ENCODE measurements around the gene UBL5.

The UBL5 gene

DNA sequence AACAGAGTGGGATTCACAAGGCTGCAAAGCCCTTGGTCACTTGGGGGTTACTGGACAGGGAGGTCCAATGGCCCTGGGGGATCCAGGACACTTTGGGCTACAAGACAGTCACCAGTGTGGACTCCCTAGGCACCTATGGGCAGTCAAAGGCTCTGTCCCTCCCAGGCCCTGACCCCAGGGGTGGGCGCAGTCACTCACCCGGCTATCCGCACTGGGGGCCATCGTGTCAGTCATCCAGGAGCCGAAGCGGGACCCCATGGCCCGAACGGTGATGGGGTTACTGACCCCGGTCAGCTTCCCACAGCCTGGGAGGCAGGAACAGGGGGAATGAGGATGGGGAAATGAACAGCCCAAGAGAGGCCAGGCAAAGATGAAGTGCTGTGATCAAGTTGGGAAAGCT, 28.9 kb downstream of the UBL5 start:
- DNase-seq, result no peak

DNA sequence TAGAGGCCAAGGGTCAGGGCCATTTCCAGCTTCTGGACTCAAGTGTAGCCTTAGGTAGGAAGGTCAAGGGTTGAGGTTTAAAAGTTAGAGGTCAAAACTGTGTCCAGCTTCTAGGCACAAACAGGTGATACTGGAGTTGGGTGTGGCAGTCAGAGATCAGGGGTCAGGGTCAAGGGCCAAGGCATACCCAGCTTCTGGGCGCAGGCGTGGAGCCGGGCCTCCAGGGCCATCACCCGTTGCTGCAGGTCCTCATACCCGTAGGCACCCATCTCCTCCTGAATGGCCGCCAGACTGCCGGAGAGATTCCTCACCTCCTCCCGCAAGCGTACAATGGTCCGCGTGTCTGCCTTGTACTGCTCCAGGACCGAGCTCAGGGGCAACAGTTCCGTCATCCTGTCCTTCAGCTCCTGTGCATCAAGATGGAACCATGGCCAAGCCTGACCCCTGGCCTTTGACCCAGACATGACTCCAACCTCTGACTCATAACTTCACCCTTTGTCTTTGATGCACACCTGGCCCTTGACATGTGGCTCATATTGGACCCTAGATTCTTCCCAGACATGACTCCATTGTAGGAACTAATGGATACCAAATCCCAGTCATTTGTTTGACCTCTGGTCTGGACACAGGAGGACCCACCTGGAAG, 29.5 kb downstream of the UBL5 start:
- DNase-seq, result no peak

DNA sequence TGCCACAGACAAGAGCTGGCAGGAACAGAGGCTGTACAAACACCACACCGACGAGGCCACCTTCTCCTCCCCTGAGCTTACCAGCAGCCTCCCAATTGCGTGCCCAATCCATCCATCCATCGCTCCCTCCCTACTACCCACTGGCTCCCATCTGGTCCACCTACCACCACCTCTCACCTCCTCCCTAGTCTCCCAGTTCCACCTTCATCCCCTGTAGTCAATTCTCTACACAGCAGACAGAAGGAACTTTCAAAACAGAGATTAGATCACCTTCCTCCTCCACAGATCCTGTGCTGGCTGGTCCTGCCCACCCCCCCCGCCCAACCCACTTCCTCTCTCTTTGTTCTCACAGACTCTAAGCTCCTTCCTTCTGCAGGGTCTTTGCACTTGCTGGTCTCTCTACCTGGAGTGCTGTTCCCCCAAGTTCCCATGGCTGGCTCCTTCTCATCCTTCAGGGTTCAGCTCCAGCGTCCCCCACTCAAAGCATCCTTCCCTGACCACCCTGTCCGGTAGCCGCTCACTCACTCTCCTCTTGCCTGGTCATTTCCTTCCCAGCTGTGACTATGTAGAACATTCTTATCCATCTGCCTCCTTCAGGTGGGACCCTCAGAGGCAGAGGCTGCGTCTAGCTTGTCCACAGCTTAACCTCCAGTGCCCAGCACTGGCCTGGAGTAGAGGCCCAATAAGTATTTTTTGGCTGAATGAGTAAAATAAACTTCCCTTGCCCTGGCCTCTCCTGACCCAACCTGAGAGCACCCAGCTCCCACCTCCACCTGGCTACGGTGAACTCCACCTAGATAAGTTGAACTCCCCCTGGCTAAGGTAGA, 30.4 kb downstream of the UBL5 start:
- DNase-seq, result peak; percentile 48

DNA sequence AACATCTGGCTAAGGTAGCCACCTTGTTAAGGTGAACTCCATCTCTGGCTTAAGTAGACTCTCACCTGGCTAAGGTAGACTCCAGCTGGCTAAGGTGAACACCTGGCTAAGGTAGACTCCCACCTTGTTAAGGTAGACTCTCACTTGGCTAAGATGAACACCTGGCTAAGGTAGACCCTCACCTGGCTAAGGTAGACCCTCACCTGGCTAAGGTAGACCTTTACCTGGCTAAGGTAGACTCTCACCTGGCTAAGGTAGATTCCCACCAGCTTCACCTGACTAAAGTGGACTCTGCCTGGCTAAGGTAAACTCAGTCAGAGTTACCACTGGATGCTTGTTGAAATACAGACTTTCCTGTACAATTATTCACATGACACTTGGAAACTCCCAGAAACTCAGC, 31.0 kb downstream of the UBL5 start:
- no peak for DNase-seq

DNA sequence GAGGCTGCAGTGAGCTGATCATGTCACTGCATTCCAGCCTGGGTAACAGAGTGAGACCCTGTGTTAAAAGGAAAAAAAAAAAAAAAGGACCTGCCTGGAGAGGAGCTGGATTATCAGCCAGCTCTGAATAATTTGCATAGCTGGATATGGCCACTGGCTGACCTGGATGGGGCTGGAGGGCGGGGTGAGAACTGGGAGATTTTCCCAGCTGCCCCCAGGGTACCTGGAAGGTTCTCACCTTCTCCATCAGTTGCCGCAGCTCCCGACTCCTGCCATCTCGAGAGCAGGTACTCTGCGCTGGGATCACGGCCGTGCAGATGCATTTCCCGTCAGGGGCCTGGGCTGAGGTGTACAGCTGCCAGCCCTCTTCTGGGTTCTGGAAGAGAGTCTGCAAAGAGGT, 32.7 kb downstream of the UBL5 start:
- DNase-seq, result no peak

DNA sequence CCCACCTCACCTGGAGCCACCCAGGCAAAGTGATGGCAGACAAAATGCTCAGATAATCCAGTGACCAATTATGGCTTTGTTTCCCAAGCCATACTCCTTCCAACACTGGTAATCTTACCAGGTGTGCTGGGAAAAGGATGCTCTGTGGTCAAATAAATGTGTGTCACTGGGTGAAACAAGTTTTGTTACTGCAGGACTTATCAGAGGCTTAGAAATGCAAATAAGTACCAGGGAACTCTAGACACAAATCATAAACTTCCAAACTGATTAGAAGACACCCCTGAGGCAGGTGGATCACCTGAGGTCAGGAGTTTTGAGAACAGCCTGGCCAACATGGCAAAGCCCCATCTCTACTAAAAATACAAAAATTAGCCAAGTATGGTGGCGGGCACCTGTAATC, 33.8 kb downstream of the UBL5 start:
- no peak for DNase-seq

DNA sequence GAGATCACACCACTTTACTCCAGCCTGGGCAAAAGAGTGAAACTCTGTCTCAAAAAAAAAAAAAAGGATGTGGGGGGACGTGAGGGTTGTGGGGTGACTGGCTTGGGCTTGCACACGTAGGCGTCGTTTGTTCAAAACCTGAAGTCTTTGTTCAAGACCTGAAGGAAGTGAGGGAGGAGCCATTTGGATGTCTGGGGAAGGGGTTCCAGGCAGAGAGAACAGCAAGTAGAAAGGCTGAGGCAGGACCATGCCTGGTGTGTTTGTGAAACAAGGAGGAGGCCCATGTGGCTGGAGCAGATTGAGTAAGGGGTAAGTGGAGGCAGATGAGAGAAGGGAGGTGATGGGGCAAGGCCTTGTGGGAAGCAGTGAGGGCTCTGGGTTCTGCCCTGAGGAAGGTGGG, 35.2 kb downstream of the UBL5 start:
- DNase-seq, result peak; percentile 20

DNA sequence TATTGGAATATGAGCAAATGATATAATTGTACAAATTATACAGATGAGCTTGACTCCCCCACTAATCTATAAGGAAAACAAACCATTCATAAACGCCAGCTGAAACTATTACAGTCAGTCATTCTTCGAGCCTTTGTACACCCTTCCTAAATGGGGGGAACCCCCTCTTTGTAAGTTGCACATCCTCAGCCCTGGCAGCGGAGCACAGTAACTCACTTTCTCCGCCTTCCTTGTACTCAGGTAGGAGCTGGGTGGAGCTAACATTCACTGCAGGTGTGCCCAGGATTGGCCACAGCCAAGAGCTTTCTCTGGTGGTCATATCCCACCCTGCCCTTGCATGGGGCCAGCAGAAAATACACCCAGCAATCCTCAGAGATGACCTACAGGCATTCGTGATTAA, 36.0 kb downstream of the UBL5 start:
- peak; percentile 10 for DNase-seq

DNA sequence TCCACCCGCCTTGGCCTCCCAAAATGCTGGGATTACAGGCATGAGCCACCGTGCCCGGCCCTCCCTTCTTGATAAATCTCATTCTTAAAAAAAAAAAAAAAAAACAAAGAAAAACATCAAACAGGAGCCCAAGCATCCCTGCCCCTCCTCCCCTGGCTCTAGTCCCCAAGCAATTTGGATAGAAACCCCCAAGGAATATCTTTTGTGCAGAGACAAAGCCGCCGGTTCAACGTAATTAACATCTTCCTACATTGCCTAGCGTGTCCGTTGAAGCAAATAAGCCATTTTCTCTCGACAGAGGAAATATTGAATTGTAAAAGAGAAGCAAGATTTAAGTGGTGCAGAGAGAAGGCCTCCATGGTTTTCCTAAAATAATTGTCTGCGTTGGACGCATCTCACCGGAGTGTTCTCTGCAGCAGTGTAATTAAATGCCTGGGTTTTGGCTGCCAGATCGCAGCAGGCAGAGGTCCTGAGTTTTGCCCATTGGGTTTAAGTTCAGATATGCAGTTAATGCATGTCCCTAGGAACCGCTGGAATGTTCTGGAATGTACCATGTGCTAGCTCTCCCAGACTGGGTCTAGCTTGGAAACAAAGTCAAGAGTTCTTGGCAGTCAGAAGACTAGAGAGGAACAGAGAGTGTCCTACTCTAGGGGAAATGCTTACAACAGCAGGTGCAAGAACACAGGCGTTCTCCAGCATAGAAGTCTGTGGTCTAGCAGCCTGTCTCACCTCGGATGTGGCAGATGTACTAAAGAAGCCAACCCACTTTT, 38.2 kb downstream of the UBL5 start:
- peak; percentile 67 for DNase-seq

DNA sequence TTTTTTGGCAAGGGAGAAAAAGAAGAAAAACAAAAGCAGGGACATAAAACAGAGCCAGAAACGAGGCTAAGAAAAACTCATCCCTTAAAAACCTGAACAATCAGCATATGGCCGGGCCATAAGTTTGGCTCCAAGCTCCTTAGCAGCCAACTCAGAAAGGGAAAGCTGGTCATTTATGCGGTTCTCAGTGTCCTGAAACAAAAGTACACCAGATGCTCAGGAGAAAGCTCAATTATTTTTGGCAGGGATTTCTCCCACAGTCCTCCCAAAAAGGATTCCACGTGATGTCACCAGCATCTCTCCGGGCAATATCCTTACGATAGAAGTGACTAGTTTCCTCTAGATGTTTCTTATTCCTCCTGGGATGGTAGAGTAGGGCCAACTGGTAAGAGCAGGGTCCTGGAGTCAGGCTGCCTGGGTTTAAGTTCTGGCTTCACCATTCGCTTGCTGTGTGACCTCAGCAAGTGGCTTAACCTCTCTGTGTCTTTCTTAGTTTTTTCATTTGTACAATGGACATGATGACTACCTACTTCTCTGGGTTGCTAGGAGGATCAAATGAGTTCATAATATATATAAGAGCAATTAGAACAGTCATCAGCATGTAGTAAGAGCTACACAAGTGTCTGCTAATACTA, 41.4 kb downstream of the UBL5 start:
- DNase-seq, result no peak

DNA sequence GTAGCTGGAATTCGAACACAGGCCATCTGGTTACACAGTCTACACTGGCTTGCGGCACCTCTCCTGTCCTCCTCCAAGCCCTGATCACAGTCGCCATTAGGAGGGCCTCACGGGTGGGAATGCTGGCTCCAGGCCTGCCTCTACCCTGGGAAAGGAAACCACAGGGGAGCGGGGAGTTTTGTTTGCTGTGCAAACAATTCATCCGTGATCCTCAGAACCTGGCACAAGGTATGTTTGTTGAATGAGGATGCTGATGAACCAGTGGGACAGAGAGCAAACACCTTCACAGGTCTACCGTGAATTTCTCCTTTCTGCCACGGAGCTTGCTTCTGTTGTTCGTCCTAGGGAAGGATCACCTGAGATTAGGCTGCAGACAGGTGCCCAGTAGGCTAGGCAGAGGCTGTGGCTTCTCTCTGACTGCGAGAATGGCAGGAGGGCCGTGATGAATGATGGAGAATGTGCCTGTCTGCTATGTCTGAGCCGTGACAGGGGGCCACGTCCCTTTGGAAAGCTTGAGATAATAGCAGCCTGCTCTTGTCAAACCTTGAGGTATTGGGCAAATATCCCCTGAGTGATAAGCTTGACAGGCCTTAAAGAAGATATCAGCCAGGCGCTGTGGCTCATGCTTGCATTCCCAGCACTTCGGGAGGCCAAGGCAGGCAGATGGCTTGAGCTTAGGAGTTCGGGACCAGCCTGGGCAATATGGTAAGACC, 44.1 kb downstream of the UBL5 start:
- no peak for DNase-seq

DNA sequence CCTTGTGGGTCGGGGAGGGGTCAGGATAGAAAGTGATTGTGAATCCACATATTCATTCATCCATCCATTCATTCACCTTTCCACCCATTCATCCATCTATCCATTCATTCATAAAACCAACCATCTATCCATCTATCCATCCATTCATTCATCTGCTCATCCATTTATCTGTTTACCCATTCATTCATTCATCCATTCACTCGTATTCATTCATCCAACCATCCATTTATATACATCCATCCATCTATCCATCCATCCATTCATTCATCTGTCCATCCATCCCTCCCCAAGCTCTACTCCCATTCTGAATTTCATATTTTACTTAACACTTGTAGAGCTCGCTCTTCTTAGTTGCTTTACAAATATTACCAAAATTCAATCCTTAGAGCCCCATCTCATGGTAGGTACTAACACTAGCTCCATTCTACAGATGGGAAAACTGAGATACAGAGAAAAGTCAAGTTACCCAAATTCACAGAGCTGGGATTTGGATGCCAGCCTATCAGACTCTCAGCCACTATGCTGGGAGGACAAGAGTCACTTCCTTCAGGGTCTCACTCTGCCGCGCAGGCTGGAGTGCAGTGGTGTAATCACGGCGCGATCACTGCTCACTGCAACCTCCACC, 45.0 kb downstream of the UBL5 start:
- no peak for DNase-seq

DNA sequence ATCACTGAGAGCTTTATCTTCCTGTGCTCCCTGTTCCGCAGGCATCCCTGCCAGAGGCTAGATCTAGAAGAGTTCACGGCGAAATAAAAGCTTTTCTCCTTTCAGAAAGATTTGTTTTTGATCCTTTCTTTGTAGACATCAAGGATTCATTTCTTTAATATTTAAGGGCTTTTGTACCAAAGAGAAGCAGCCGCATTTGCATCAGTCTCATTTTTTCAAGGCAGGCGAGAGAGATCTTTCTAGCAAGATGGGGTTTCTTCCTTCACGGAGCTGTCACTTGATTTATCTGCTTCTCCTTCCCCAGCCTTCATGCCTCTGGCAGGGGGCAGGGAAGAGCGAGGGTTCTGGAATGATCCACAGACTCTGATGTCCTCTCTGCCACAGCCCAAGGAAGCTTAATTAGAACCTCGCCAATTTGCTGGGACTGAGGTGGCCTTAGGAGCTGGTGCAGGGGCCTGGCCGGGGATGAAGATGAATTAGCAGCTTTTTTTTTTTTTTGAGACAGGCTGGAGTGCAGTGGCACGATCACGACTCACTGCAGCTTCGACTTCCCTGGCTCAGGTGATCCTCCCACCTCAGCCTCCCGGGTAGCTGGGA, 47.4 kb downstream of the UBL5 start:
- DNase-seq, result no peak

DNA sequence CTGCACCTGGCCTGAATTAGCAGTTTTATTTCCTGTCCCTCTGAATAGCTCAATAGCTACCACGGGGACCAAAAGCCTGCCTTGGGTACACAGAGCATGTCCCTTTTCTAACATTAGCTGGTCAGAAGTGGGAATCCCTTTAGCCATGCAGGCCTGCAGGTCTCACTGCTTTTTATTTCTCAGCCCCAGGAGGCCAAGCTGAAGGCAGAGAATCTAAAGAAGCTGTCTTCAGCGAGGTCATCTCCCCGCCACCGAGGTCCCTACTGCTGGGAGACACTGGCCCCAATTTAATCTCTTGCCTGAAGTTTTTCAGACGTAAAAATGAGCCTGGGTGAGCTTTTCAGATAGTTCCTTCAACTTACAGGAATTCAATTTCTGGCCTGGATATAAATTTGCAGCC, 48.1 kb downstream of the UBL5 start:
- DNase-seq, result no peak

DNA sequence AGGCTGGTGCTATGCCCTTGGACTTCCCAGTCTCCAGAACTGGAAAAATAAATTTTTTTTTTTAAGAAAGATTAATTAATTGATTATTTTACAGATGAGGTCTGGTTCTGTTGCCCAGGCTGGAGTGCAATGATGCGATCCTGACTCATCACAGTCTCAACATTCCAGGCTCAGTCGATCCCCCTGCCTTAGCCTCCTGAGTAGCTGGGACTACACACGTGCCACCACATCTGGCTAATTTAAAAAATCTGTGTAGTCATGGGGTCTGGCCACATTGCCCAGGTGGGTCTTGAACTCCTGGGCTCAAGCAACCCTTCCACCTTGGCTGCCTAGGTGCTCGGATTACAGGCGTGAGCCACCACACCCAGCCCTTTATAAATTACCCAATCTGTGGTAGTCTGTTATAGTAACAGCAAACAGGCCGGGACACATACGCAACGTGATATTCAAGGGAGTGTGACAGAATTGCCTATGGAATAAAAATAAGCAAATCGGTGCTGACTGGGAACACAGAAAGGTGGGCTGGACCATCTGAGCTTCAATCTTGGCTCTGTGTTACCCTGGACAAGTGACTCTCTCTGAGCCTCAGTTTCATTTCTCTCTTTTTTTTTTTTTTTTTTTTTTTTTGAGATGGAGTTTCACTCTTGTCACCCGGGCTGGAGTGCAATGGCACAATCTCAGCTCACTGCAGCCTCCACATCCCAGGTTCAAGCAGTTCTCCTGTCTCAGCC, 50.2 kb downstream of the UBL5 start:
- DNase-seq, result no peak

DNA sequence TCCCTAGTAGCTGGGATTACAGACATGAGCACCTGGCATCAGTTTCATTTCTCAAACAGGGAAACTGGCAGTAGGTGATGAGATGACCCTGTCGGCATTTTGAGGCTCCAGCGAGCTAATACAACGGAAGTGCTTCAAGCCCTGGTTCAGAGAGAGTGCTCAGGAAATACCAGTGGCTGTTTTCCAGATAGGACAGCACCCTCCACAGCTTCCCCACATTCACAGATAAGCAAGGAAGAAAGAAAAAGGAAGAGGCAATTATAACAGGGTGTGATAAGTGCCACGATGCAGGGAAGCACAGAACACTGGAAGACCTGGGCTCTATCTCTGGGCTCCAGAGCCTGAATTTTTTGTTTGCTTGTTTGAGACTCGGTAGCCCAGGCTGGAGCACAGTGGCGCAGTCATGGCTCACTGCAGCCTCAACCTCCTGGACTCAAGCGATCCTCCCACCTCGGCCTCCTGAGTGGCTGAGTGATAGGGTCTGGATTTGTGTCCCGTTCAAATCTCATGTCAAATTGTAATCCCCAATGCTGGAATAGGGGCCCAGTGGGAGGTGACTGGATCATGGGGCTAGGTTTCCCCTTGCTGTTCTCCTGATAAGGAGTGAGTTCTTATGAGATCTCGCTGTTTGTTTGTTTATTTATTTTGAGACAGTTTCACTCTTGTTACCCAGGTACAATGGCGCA, 50.9 kb downstream of the UBL5 start:
- DNase-seq, result no peak
